HCT116 (cell line): ENCODE results near the gene DPYSL4. TPM values are rescaled to one million over a fixed set of nuclear protein-coding genes. Genes with fewer than 3 reads are reported as not detected.

Source experiments
- ATAC-seq: fragments of 200-7000 bp; cut with Tn5 transposase; 2 replicates; pipeline ENCODE4 v1.9.1; 2020; ENCODE audit warnings: mild to moderate bottlenecking, moderate library complexity
- BruUV-seq: library from RNA; stranded (reverse); fragments of 400-500 nt; replicated peaks from 2 replicates; lab custom pipeline; 2021; lab: Mats Ljungman, UMichigan
- CTCF ChIA-PET: fragments of 300-600 bp; sonication (Branson Sonifier 250); formaldehyde crosslinking; loops from one replicate; lab custom pipeline; 2021; ENCODE audit warnings: antibody characterized with exemption; lab: Charles Lee
- POLR2A ChIA-PET: fragments of 300-600, 350-600 bp; sonication (Branson Sonifier 250); formaldehyde crosslinking; loops from one replicate; lab custom pipeline; 2021; ENCODE audit warnings: antibody characterized with exemption; lab: Charles Lee
- RAD21 ChIA-PET, 2 experiments: fragments of 300-600 bp; sonication (Branson Sonifier 250); formaldehyde crosslinking; loops; one replicate each; lab custom pipeline; 2023; ENCODE audit warnings: low total read pairs in 2 of 2; ENCODE audit not compliant: uncharacterized antibody in 2 of 2, unreplicated experiment in 2 of 2, low non-redundant PET in 1 of 2; lab: Charles Lee
- DNase-seq: peaks from one replicate; pipeline ENCODE4 v3.0.0-alpha.2; 2010; ENCODE audit warnings: low read depth, low spot score
- H2AFZ ChIP-seq: fragments of 200-600 bp; shearing (Covaris generic), sonication (generic); 2 replicates; pipeline ENCODE4 v1.6.1; 2017; ENCODE audit warnings: low read depth, mixed run types, mixed read lengths, antibody characterized with exemption, low read length; ENCODE audit not compliant: poor library complexity, severe bottlenecking
- H3K27ac ChIP-seq: 2 replicates; pipeline ENCODE4 v1.5.1; 2012; ENCODE audit warnings: low read depth, low read length
- H3K27me3 ChIP-seq: fragments of 200-600 bp; sonication (generic); 2 replicates; pipeline ENCODE4 v1.6.1; 2016; ENCODE audit warnings: mixed run types, low read length, mixed read lengths; ENCODE audit not compliant: insufficient read depth
- H3K36me3 ChIP-seq, 2 experiments: fragments of 200-500 bp in 1 of 2; fragments of 200-600 bp in 1 of 2; sonication (Bioruptor generic) in 1 of 2; sonication (generic) in 1 of 2; 2 replicates each; pipeline versions ENCODE4 v1.5.1 to v1.6.1; 2014 to 2016; ENCODE audit warnings: low read length in 2 of 2, inconsistent platforms in 1 of 2, mixed read lengths in 1 of 2, mixed run types in 1 of 2; ENCODE audit not compliant: insufficient read depth in 2 of 2, control insufficient read depth in 1 of 2
- H3K4me1 ChIP-seq, 2 experiments: fragments of 200-600 bp in 1 of 2; sonication (generic) in 1 of 2; 2 replicates each; pipeline versions ENCODE4 v1.5.1 to v1.6.1; 2012 to 2017; ENCODE audit warnings: low read length in 2 of 2, inconsistent platforms in 1 of 2, mild to moderate bottlenecking in 1 of 2, mixed read lengths in 1 of 2, mixed run types in 1 of 2, moderate library complexity in 1 of 2; ENCODE audit not compliant: insufficient read depth in 2 of 2, control insufficient read depth in 1 of 2
- H3K4me2 ChIP-seq: fragments of 200-600 bp; sonication (generic); 2 replicates; pipeline ENCODE4 v1.6.1; 2017; ENCODE audit warnings: mixed run types, low read length, mixed read lengths
- H3K4me3 ChIP-seq, 2 experiments: fragments of 200-600 bp in 1 of 2; sonication (generic) in 1 of 2; replicated peaks in 1 of 2; 2 replicates each; pipeline ENCODE4 v1.5.1; 2011 to 2016; ENCODE audit warnings: low read length in 2 of 2, control low read depth in 1 of 2, low read depth in 1 of 2, mild to moderate bottlenecking in 1 of 2, mixed read lengths in 1 of 2, mixed run types in 1 of 2
- H3K79me2 ChIP-seq: fragments of 200-600 bp; sonication (generic); 2 replicates; pipeline ENCODE4 v1.6.1; 2017; ENCODE audit warnings: mild to moderate bottlenecking, mixed run types, low read length, moderate library complexity, mixed read lengths; ENCODE audit not compliant: insufficient read depth
- H3K9ac ChIP-seq: fragments of 200-600 bp; sonication (generic); 2 replicates; pipeline ENCODE4 v1.6.1; 2016; ENCODE audit warnings: low read length, mixed read lengths
- H3K9me2 ChIP-seq: fragments of 200-600 bp; sonication (generic), shearing (Covaris generic); 2 replicates; pipeline ENCODE4 v1.6.1; 2017; ENCODE audit warnings: mixed run types, mild to moderate bottlenecking, moderate library complexity; ENCODE audit not compliant: insufficient read depth
- H3K9me3 ChIP-seq, 2 experiments: fragments of 200-500 bp in 1 of 2; fragments of 200-600 bp in 1 of 2; sonication (Bioruptor generic) in 1 of 2; sonication (generic) in 1 of 2; 2 replicates each; pipeline ENCODE4 v1.6.1; 2014 to 2017; ENCODE audit warnings: low read length in 2 of 2, mixed read lengths in 2 of 2, inconsistent platforms in 1 of 2, low read depth in 1 of 2, mild to moderate bottlenecking in 1 of 2, mixed run types in 1 of 2, moderate library complexity in 1 of 2; ENCODE audit not compliant: control insufficient read depth in 1 of 2, insufficient read depth in 1 of 2
- H4K20me1 ChIP-seq: fragments of 200-600 bp; sonication (generic), shearing (Covaris generic); 2 replicates; pipeline ENCODE4 v1.6.1; 2017; ENCODE audit warnings: mixed run types, mild to moderate bottlenecking, moderate library complexity; ENCODE audit not compliant: insufficient read depth
- ATF3 ChIP-seq: IDR thresholded peaks from 2 replicates; pipeline ENCODE4 v1.6.1; 2012
- CEBPB ChIP-seq: IDR thresholded peaks from 2 replicates; pipeline ENCODE4 v1.6.1; 2012; ENCODE audit warnings: low read depth
- CTCF ChIP-seq, 3 experiments: fragments of 200-600 bp in 1 of 3; sonication (generic) in 1 of 3; IDR thresholded peaks in 2 of 3; conservative IDR thresholded peaks in 1 of 3; 2 replicates each; pipeline ENCODE4 v1.5.1; 2012 to 2017; ENCODE audit warnings: low read depth in 2 of 3, low read length in 2 of 3, antibody characterized with exemption in 1 of 3, borderline replicate concordance in 1 of 3, control low read depth in 1 of 3, mild to moderate bottlenecking in 1 of 3, mixed read lengths in 1 of 3, mixed run types in 1 of 3, moderate library complexity in 1 of 3; ENCODE audit not compliant: insufficient read depth in 1 of 3
- EGR1 ChIP-seq: IDR thresholded peaks from 2 replicates; pipeline ENCODE4 v1.6.1; 2012; ENCODE audit warnings: low read depth
- ELF1 ChIP-seq: IDR thresholded peaks from 2 replicates; pipeline ENCODE4 v1.6.1; 2012; ENCODE audit warnings: low read depth, borderline replicate concordance
- EZH2 ChIP-seq: fragments of 200-600 bp; sonication (generic); IDR thresholded peaks from 2 replicates; pipeline ENCODE4 v1.6.1; 2017; ENCODE audit warnings: antibody characterized with exemption, mixed run types
- EZH2phosphoT487 ChIP-seq: fragments of 200-600 bp; IDR thresholded peaks from 2 replicates; pipeline ENCODE4 v1.6.1; 2018; ENCODE audit warnings: antibody characterized with exemption, borderline replicate concordance
- FOSL1 ChIP-seq: IDR thresholded peaks from 2 replicates; pipeline ENCODE4 v1.6.1; 2012; ENCODE audit warnings: low read depth
- JUND ChIP-seq: IDR thresholded peaks from 2 replicates; pipeline ENCODE4 v1.6.1; 2012
- MAX ChIP-seq: IDR thresholded peaks from 2 replicates; pipeline ENCODE4 v1.6.1; 2012
- POLR2A ChIP-seq: IDR thresholded peaks from 2 replicates; pipeline ENCODE4 v1.7.0; 2011; ENCODE audit warnings: borderline replicate concordance; ENCODE audit not compliant: insufficient read depth, insufficient read length; ENCODE audit errors: extremely low read depth
- POLR2AphosphoS5 ChIP-seq: IDR thresholded peaks from 2 replicates; pipeline ENCODE4 v1.6.1; 2011; ENCODE audit warnings: mild to moderate bottlenecking, low read depth, low read length, moderate library complexity
- RAD21 ChIP-seq: IDR thresholded peaks from 2 replicates; pipeline ENCODE4 v1.6.1; 2012; ENCODE audit warnings: low read depth, mild to moderate bottlenecking
- REST ChIP-seq: IDR thresholded peaks from 2 replicates; pipeline ENCODE4 v1.6.1; 2012; ENCODE audit warnings: low read depth
- SIN3A ChIP-seq: IDR thresholded peaks from 2 replicates; pipeline ENCODE4 v1.6.1; 2012; ENCODE audit warnings: low read depth
- SRF ChIP-seq: IDR thresholded peaks from 2 replicates; pipeline ENCODE4 v1.6.1; 2012; ENCODE audit warnings: low read depth
- TCF7L2 ChIP-seq: IDR thresholded peaks from 2 replicates; pipeline ENCODE4 v1.7.0; 2011; ENCODE audit warnings: borderline replicate concordance, inconsistent platforms; ENCODE audit not compliant: insufficient read depth, insufficient read length; ENCODE audit errors: extremely low read depth
- ZBTB33 ChIP-seq: IDR thresholded peaks from 2 replicates; pipeline ENCODE4 v1.6.1; 2011; ENCODE audit warnings: mild to moderate bottlenecking, low read length, moderate library complexity; ENCODE audit not compliant: insufficient replicate concordance; ENCODE audit errors: extremely low read depth
- ZNF274 ChIP-seq: fragments of 200-500 bp; sonication (Bioruptor generic); IDR thresholded peaks from 2 replicates; pipeline ENCODE4 v1.6.1; 2014; ENCODE audit warnings: mild to moderate bottlenecking, low read depth, low read length, inconsistent platforms
- intact Hi-C: fragments of 100-400 bp; cut with micrococcal nuclease; formaldehyde crosslinking; loops from 2 replicates; pipeline ENCODE4 v1.10.0; 2022
- total RNA-seq: library from RNA; stranded (reverse); gene quantifications from one replicate; pipeline ENCODE4 v1.2.1, GENCODE V29; 2021; ENCODE audit not compliant: unreplicated experiment

Gene DPYSL4
- total RNA-seq, 1 experiment from 2014 or later: 5.4 TPM

- no peak for TF ChIP-seq JUND
- TF ChIP-seq POLR2A: no peak
- no peak for TF ChIP-seq POLR2AphosphoS5
- TF ChIP-seq MAX: no peak
- no peak for TF ChIP-seq SRF
- no peak for TF ChIP-seq ELF1
- TF ChIP-seq CEBPB: no peak
- no peak for TF ChIP-seq TCF7L2
- TF ChIP-seq ZNF274: no peak
- no peak for TF ChIP-seq FOSL1
- TF ChIP-seq CTCF (IDR thresholded peaks at IDR 0.05 in 2 of 3, conservative IDR thresholded peaks at IDR 0.05 in 1 of 3; ENCODE audit: borderline replicate concordance in 1 of 3, insufficient read depth in 1 of 3, low read depth in 2 of 3, low read length in 2 of 3): no peak
- no peak for TF ChIP-seq ATF3
- TF ChIP-seq REST: no peak
- TF ChIP-seq EZH2: no peak
- TF ChIP-seq EGR1: no peak
- no peak for TF ChIP-seq ZBTB33
- TF ChIP-seq RAD21: no peak
- TF ChIP-seq SIN3A: no peak
- no peak for TF ChIP-seq EZH2phosphoT487
- TF ChIP-seq, all 23 proteins: peak for 0
- H4K20me1 ChIP-seq: no peaks in the 10 kb centered on the region
- ChIA-PET RAD21 (no interaction called here), CTCF (no interaction called here), POLR2A (no interaction called here)
- H3K27ac ChIP-seq: no peak overlapping the region
- H3K79me2 ChIP-seq: no peaks in the 10 kb centered on the region
- no peaks in the 10 kb centered on the region for H3K27me3 ChIP-seq
- no peak overlapping the region for H2AFZ ChIP-seq
- H3K36me3 ChIP-seq: no peaks in the 10 kb centered on the region
- H3K9me3 ChIP-seq: no peaks in the 10 kb centered on the region
- no TSS peak for BruUV-seq
- no peak for DNase-seq
- intact Hi-C loops: no loop called here
- no peak overlapping the region for H3K4me2 ChIP-seq
- no peaks in the 10 kb centered on the region for H3K9me2 ChIP-seq
- no peak for ATAC-seq
- H3K4me3 ChIP-seq: no peak overlapping the region
- no peak overlapping the region for H3K9ac ChIP-seq
- peaks cover 0 to 4% of the 10 kb centered on the region in 2 experiments; a peak in 2 of 4 replicates for H3K4me1 ChIP-seq
Measured at GRCh38 chr10:132157101-132157500, 29.6 kb upstream of the DPYSL4 start.
